ENCODE data around the gene NDUFA6.
A peak's percentile ranks its signal among the peaks of the same experiment; 100 is the strongest.

Gene NDUFA6

DNA sequence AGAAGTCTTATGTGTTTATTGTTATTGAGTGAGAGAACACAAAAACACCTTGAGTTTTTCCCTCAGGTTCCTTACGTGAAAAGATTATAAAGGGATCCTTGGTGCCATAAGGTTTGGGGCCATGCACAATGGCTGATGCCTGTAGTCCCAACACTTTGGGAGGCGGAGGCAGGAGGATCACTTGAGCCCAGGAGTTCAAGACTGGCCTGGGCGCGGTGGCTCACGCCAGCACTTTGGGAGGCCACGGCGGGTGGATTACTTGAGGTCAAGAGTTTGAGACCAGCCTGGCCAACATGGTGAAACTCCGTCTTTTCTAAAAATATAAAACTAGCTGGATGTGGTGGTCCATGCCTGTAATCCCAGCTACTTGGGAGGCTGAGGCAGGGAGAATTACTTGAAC lies 5.7 kb downstream of the NDUFA6 start:
- FAIRE-seq (no peak), DNase-seq (ENCODE audit: insufficient read length, low spot score) (no peak)
- TF ChIP-seq CTCF (IDR thresholded peaks at IDR 0.05; ENCODE audit: insufficient read depth, missing control alignments) = no peak

DNA sequence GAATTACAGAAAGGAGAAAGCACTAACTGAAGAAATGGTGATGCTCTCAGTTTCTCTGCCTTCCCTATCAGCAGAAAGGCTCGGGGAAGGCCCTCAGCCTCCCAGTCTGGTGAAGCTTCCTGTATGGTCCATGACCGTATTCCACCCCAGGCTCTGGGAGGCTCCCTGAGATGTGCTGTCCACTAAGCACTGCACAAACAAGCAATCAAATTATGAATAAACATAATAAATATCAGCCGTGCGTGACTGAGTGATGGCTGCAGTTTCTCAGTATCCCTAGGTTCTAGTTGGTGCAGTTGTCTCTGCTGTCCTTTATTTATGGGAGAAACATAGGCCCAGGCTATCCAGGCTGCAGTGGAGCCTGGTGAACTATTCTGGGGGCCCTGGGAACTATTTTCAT lies 7.5 kb downstream of the NDUFA6 start:
- FAIRE-seq (no peak), DNase-seq (ENCODE audit: insufficient read length, low spot score) (no peak)
- no peak for TF ChIP-seq CTCF (IDR thresholded peaks at IDR 0.05; ENCODE audit: insufficient read depth, missing control alignments)

GRCh38 chr22:42080287-42080686 lies 10.3 kb downstream of the NDUFA6 start:
- no peak for TF ChIP-seq CTCF (IDR thresholded peaks at IDR 0.05; ENCODE audit: insufficient read depth, missing control alignments)
- FAIRE-seq = no peak
- no peak for DNase-seq (ENCODE audit: insufficient read length, low spot score)

- no peak for FAIRE-seq
- no peak for TF ChIP-seq CTCF (IDR thresholded peaks at IDR 0.05; ENCODE audit: insufficient read depth, missing control alignments)
These were observed 11.0 kb downstream of the NDUFA6 start, which contains the start of gene SMDT1 for GRCh38 chr22:42079319-42080251. SMDT1 (plus strand) TSS chr22:42079700; CDS start chr22:42079769, 69 bp downstream.

GRCh38 chr22:42078469-42079318 lies 11.9 kb downstream of the NDUFA6 start:
- DNase-seq (ENCODE audit: insufficient read length, low spot score) = no peak
- TF ChIP-seq CTCF (IDR thresholded peaks at IDR 0.05; ENCODE audit: insufficient read depth, missing control alignments) = no peak
- no peak for FAIRE-seq

More at GRCh38 chr22:42079319-42080251, 11.0 kb downstream of the NDUFA6 start, which contains the start of gene SMDT1:
- DNase-seq (ENCODE audit: insufficient read length, low spot score) = peak; percentile 80

DNA sequence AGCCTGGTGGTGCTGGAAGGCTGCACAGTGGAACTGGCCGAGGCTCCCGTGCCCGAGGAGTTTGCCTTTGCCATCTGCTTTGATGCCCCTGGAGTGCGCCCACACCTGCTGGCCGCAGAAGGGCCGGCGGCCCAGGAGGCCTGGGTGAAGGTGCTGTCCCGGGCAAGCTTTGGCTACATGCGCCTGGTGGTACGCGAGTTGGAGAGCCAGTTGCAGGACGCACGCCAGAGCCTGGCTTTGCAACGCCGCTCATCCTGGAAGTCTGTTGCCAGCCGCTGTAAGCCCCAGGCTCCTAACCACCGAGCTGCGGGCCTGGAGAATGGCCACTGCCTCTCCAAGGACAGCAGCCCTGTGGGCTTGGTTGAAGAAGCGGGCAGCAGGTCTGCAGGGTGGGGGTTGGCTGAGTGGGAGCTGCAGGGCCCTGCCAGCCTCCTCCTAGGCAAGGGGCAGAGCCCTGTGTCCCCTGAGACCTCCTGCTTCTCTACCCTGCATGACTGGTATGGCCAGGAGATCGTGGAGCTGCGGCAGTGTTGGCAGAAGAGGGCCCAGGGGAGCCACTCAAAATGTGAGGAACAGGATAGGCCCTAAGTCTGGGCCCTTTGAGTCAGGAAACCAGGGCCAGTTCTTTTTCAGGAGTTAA lies 13.0 kb downstream of the NDUFA6 start:
- DNase-seq (ENCODE audit: insufficient read length, low spot score) = no peak
- FAIRE-seq = no peak
- no peak for TF ChIP-seq CTCF (IDR thresholded peaks at IDR 0.05; ENCODE audit: insufficient read depth, missing control alignments)
